Sigmoid colon (tissue), 7 donors: ENCODE data around the gene DUT. TPM values are rescaled to one million over a fixed set of nuclear protein-coding genes. Genes with fewer than 3 reads are reported as not detected.

ENCODE experiments used
- DNase-seq: peaks from one replicate; pipeline ENCODE4 v3.0.0-alpha.2; 2019
- H3K27ac ChIP-seq, 4 donors: fragments of 200-600 bp; sonication (generic); one replicate each; pipeline ENCODE4 v1.5.1; 2016 to 2019; ENCODE audit warnings: mild to moderate bottlenecking in 1 of 4
- H3K27me3 ChIP-seq, 3 donors: fragments of 200-600 bp; sonication (generic); one replicate each; pipeline ENCODE4 v1.5.1; 2019; ENCODE audit warnings: mild to moderate bottlenecking in 1 of 3
- H3K36me3 ChIP-seq, 4 donors: fragments of 200-600 bp; sonication (generic); one replicate each; pipeline ENCODE4 v1.5.1; 2016 to 2019
- H3K4me1 ChIP-seq, 4 donors: fragments of 200-600 bp; sonication (generic); one replicate each; pipeline ENCODE4 v1.5.1; 2017 to 2019
- H3K4me3 ChIP-seq, 4 donors: fragments of 200-600 bp; sonication (generic); one replicate each; pipeline ENCODE4 v1.5.1; 2017 to 2019; ENCODE audit warnings: mild to moderate bottlenecking in 2 of 4, moderate library complexity in 1 of 4
- H3K9me3 ChIP-seq, 4 donors: fragments of 200-600 bp in 3 of 4; sonication (generic) in 3 of 4; one replicate each; pipeline versions ENCODE4 v1.5.1 to v1.6.1; 2013 to 2019
- EP300 ChIP-seq, 4 donors: sonication (generic); formaldehyde crosslinking; IDR thresholded peaks; one replicate each; pipeline ENCODE4 v1.6.1; 2017; ENCODE audit warnings: antibody characterized with exemption in 4 of 4
- POLR2A ChIP-seq, 2 donors: fragments of 450-650 bp; IDR thresholded peaks; one replicate each; pipeline ENCODE4 v1.6.1; 2016; ENCODE audit warnings: antibody characterized with exemption in 2 of 2, mild to moderate bottlenecking in 2 of 2, moderate library complexity in 2 of 2
- POLR2AphosphoS5 ChIP-seq, 4 donors: sonication (generic); formaldehyde crosslinking; IDR thresholded peaks; one replicate each; pipeline ENCODE4 v1.6.1; 2017; ENCODE audit warnings: antibody characterized with exemption in 4 of 4
- WGBS, 2 donors: extraction: QIAGEN DNeasy Blood & Tissue Kit; methylation state at CpG; one replicate each; pipeline ENCODE4 v1.1.7; 2013; 5-methylcytosine and 5-hydroxymethylcytosine counted together
- intact Hi-C: fragments of 100-400 bp; cut with DNase I; formaldehyde crosslinking; loops from one replicate; pipeline ENCODE4 v1.15.1; 2023
- polyA plus RNA-seq, 3 donors: library from polyadenylated mRNA; stranded (reverse); fragments of 200-250 nt; gene quantifications; one replicate each; pipeline ENCODE4 v1.2.3, GENCODE V29; 2013
- total RNA-seq, 4 donors: library from RNA; depleted of rRNA; stranded (reverse); fragments of >200 nt; gene quantifications; one replicate each; pipeline ENCODE4 v1.1.0, GENCODE V29; 2016
- TF ChIP-seq, protein P1 (sequence below), 4 experiments: fragments of 450-650 bp in 3 of 4; fragments of 200-600 bp in 1 of 4; IDR thresholded peaks; one replicate each; pipeline ENCODE4 v1.5.1; 2016 to 2019; ENCODE audit warnings: antibody characterized with exemption in 4 of 4, mild to moderate bottlenecking in 3 of 4, moderate library complexity in 2 of 4
- donor health status: healthy with polysubstance abuse.
- donor health status: Bipolar disorder and iron deficiency.
- donor health status: healthy.

DUT gene
- total and polyA plus RNA-seq, 7 donors = 42.6 to 109 (median 91.1) TPM

DNA sequence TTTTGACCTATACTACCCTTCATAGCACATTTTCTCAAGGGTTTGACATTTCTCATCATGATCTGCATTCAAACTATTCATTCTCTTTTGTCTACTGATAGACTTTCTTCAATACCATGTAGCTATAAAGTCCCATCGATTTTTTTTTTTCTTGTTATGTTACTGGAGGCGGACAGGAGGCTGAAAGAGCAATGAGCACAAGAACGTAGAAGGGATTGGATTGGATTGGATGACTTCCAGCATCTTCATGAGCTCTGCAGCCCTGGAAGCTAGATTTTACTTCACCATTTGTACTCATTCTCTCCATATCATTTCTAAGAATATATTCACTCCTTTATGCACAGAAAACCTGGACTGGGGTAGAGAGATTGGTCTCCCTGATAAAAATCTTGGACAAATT, 43.2 kb downstream of the DUT start:
- Histone ChIP-seq H3K4me3 (no peak overlapping the region), H3K27me3 (no peaks in the 10 kb centered on the region), H3K9me3 (no peaks in the 10 kb centered on the region), H3K36me3 (no peaks in the 10 kb centered on the region), H3K27ac (no peak overlapping the region), H3K4me1 (no peaks in the 10 kb centered on the region)
- WGBS, 2 donors = 84 to 90% methylated on average over 3 of the region's 3 CpGs
- intact Hi-C loops = no loop called here
- DNase-seq = no peak
- no peak for TF ChIP-seq POLR2AphosphoS5 (IDR thresholded peaks at IDR 0.05)
- no peak for TF ChIP-seq EP300 (IDR thresholded peaks at IDR 0.05)
- TF ChIP-seq, protein P1, sequence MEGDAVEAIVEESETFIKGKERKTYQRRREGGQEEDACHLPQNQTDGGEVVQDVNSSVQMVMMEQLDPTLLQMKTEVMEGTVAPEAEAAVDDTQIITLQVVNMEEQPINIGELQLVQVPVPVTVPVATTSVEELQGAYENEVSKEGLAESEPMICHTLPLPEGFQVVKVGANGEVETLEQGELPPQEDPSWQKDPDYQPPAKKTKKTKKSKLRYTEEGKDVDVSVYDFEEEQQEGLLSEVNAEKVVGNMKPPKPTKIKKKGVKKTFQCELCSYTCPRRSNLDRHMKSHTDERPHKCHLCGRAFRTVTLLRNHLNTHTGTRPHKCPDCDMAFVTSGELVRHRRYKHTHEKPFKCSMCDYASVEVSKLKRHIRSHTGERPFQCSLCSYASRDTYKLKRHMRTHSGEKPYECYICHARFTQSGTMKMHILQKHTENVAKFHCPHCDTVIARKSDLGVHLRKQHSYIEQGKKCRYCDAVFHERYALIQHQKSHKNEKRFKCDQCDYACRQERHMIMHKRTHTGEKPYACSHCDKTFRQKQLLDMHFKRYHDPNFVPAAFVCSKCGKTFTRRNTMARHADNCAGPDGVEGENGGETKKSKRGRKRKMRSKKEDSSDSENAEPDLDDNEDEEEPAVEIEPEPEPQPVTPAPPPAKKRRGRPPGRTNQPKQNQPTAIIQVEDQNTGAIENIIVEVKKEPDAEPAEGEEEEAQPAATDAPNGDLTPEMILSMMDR (IDR thresholded peaks at IDR 0.05) = no peak
- TF ChIP-seq POLR2A (IDR thresholded peaks at IDR 0.05) = no peak

DNA sequence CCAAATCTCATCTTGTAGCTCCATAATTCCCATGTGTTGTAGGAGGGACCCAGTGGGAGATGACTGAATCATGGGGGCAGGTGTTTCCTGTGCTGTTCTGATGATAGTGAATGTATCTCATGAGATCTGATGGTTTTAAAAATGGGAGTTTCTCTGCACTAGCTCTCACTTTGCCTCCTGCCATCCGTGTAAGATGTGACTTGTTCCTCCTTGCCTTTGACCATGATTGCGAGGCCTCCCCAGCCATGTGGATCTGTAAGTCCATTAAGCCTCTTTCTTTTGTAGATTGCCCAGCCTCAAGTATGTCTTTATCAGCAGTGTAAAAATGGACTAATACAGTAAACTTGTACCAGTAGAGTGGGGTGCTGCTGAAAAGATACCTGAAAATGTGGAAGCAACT, 44.5 kb downstream of the DUT start:
- DNase-seq = no peak

DNA sequence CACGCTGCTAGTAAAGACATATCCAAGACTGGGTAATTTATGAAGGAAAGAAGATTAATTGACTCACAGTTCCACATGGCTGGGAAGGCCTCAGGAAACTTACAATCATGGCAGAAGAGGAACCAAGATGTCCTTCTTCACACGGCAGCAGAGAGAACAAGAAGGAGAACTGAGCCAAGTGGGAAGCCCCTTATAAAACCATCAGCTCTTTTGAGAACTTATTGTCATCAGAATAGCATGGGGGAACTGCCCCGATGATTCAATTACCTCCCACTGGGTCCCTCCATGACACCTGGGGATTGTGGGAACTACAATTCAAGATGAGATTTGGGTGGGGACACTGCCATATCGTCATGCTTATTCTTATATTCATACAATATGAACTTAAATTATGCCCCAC, 49.0 kb downstream of the DUT start:
- Histone ChIP-seq H3K27me3 (no peaks in the 10 kb centered on the region), H3K4me3 (no peak overlapping the region), H3K9me3 (no peaks in the 10 kb centered on the region), H3K36me3 (no peaks in the 10 kb centered on the region), H3K27ac (no peak overlapping the region), H3K4me1 (no peaks in the 10 kb centered on the region)
- 85 to 88% methylated on average over 4 of the region's 4 CpGs for WGBS, 2 donors
- DNase-seq = no peak
- TF ChIP-seq POLR2AphosphoS5 (IDR thresholded peaks at IDR 0.05) (no peak), EP300 (IDR thresholded peaks at IDR 0.05) (no peak), POLR2A (IDR thresholded peaks at IDR 0.05) (no peak)
- TF ChIP-seq, protein P1 (IDR thresholded peaks at IDR 0.05) = no peak
- intact Hi-C loops = no loop called here

More for the DNA sequence above, 44.5 kb downstream of the DUT start:
- H3K9me3 ChIP-seq = no peaks in the 10 kb centered on the region
- no peaks in the 10 kb centered on the region for H3K27me3 ChIP-seq
- H3K36me3 ChIP-seq = no peaks in the 10 kb centered on the region
- no peak overlapping the region for H3K27ac ChIP-seq
- WGBS, 2 donors = 95 to 97% methylated on average over 2 of the region's 2 CpGs
- no peaks in the 10 kb centered on the region for H3K4me1 ChIP-seq
- intact Hi-C loops = no loop called here
- TF ChIP-seq EP300 (IDR thresholded peaks at IDR 0.05) (no peak), POLR2A (IDR thresholded peaks at IDR 0.05) (no peak), POLR2AphosphoS5 (IDR thresholded peaks at IDR 0.05) (no peak)
- TF ChIP-seq, protein P1 (IDR thresholded peaks at IDR 0.05) = no peak
- H3K4me3 ChIP-seq = no peak overlapping the region

DNA sequence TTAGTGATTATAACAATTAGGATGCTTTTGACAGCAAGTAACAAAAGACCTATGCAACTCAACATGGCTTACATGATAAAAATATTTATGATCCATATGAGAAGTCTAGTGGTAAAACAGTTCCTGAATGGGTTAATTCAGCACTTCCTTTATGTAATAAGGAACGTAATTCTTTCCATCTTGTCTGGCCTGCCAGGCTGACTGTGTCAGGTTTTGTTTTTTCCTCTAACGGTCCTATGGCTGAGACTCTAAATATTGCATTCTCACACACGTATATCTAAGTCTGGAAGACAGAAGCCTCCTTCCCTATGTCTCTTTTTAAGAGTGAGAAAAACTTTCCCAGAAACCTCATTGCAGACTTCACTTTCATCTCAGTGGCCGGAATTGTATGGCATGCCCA, 50.6 kb downstream of the DUT start:
- 54 to 60% methylated on average over 4 of the region's 4 CpGs for WGBS, 2 donors
- intact Hi-C loops = no loop called here

DNA sequence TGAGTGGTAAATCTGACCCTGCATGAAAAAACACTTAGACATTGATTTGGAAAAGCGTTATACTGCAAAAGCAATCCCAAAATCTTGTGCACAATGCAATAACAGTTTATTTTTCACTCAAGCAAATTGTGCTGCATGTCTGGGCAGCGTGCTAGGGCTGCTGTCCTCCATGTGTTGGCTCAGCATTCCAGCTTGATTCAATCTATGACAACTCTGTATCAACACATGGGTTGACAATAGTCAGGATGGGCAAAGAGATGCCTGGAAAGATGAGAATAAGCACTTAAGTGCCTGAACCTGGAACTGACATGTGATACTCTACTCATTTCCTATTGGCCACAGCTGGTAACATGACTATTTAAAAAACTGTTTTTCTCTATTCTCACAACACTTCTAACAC, 51.8 kb downstream of the DUT start:
- WGBS, 2 donors = 83 to 91% methylated on average over 2 of the region's 2 CpGs
- Histone ChIP-seq H3K27me3 (no peaks in the 10 kb centered on the region), H3K4me1 (peaks cover 0 to 4% (median 1%) of the 10 kb centered on the region in 4 donors), H3K27ac (no peak overlapping the region), H3K36me3 (no peaks in the 10 kb centered on the region), H3K4me3 (no peak overlapping the region), H3K9me3 (no peaks in the 10 kb centered on the region)
- intact Hi-C loops = no loop called here
- TF ChIP-seq POLR2A (IDR thresholded peaks at IDR 0.05) (no peak), EP300 (IDR thresholded peaks at IDR 0.05) (no peak), POLR2AphosphoS5 (IDR thresholded peaks at IDR 0.05) (no peak)
- TF ChIP-seq, protein P1 (IDR thresholded peaks at IDR 0.05) = no peak
- DNase-seq = no peak

More for the DNA sequence above, 50.6 kb downstream of the DUT start:
- Histone ChIP-seq H3K27ac (no peak overlapping the region), H3K4me1 (no peaks in the 10 kb centered on the region), H3K4me3 (no peak overlapping the region), H3K9me3 (no peaks in the 10 kb centered on the region), H3K36me3 (no peaks in the 10 kb centered on the region), H3K27me3 (no peaks in the 10 kb centered on the region)
- TF ChIP-seq EP300 (IDR thresholded peaks at IDR 0.05) = no peak
- TF ChIP-seq POLR2AphosphoS5 (IDR thresholded peaks at IDR 0.05) = no peak
- no peak for DNase-seq
